Activated T-helper 1 cell treated with Interleukin-2 at 50 U/mL for 16 hours (primary cell): ENCODE data around the gene ACTA2.

ENCODE experiments used
- DNase-seq: peaks from one replicate; pipeline ENCODE4 v3.0.0-alpha.2; 2020; ENCODE audit warnings: low read depth

ACTA2 gene

GRCh38 chr10:88952647-88953111 is at the start of gene ACTA2:
TSS of gene ACTA2 (minus strand) at chr10:88952773. CDS start at chr10:88948930, 3,843 bp downstream.
- no peak for DNase-seq

GRCh38 chr10:89001729-89002072 is 49.1 kb upstream of the ACTA2 start:
- no peak for DNase-seq

GRCh38 chr10:89001024-89001728 is 48.6 kb upstream of the ACTA2 start:
- no peak for DNase-seq

GRCh38 chr10:88999625-89000024 is 47.1 kb upstream of the ACTA2 start:
- DNase-seq: no peak

GRCh38 chr10:88996927-88997326 is 44.4 kb upstream of the ACTA2 start:
- DNase-seq: no peak

GRCh38 chr10:88995156-88995876 is 42.7 kb upstream of the ACTA2 start:
- no peak for DNase-seq

- DNase-seq: no peak
These were observed 41.4 kb upstream of the ACTA2 start for GRCh38 chr10:88994019-88994418.

GRCh38 chr10:88992921-88993524 is 40.5 kb upstream of the ACTA2 start:
- DNase-seq: no peak

GRCh38 chr10:88991899-88992320 is 39.3 kb upstream of the ACTA2 start:
- DNase-seq: no peak

- peak; percentile 42 for DNase-seq
These were observed 38.8 kb upstream of the ACTA2 start for GRCh38 chr10:88991161-88991898.

GRCh38 chr10:88990384-88991160 is 38.0 kb upstream of the ACTA2 start, which contains the start of gene FAS:
TSS of gene FAS (plus strand) at chr10:88990798. CDS start at chr10:88990877, 79 bp downstream.
- DNase-seq: peak; percentile 60

GRCh38 chr10:88989824-88990383 is 37.3 kb upstream of the ACTA2 start:
- DNase-seq: no peak

GRCh38 chr10:88989423-88989822 is 36.9 kb upstream of the ACTA2 start:
- no peak for DNase-seq

GRCh38 chr10:88987840-88988239 is 35.3 kb upstream of the ACTA2 start:
- DNase-seq: no peak

- no peak for DNase-seq
These were observed 34.7 kb upstream of the ACTA2 start for GRCh38 chr10:88987243-88987725.

GRCh38 chr10:88986549-88987242 is 34.1 kb upstream of the ACTA2 start:
- DNase-seq: no peak

GRCh38 chr10:88984525-88984924 is 32.0 kb upstream of the ACTA2 start:
- DNase-seq: no peak

- DNase-seq: no peak
These were observed 31.4 kb upstream of the ACTA2 start for GRCh38 chr10:88983939-88984338.

- no peak for DNase-seq
These were observed 30.6 kb upstream of the ACTA2 start for GRCh38 chr10:88983206-88983605.

GRCh38 chr10:88982366-88982765 is 29.8 kb upstream of the ACTA2 start:
- DNase-seq: no peak
